ENCODE measurements around the gene DPEP1.
"Not testable (repeated sequence)": the region's sequence is repeated elsewhere in the genome, so short reads cannot be mapped to it uniquely, and the experiment has no call there.

The DPEP1 gene

GRCh38 chr16:89586853-89587252, 26.6 kb upstream of the DPEP1 start:
- TF ChIP-seq MYC (IDR thresholded peaks at IDR 0.05; ENCODE audit: low read depth, low read length) (no peak), CTCF (IDR thresholded peaks at IDR 0.05; ENCODE audit: low read depth, low read length) (no peak), POLR2A (IDR thresholded peaks at IDR 0.05; ENCODE audit: extremely low read depth, insufficient read length) (no peak), MAX (IDR thresholded peaks at IDR 0.05; ENCODE audit: low read depth, low read length) (no peak)
- no peak for DNase-seq (ENCODE audit: low read depth)
- no peak overlapping the region for H3K4me3 ChIP-seq (ENCODE audit: low read depth, low read length)

GRCh38 chr16:89587676-89588075, 25.8 kb upstream of the DPEP1 start:
- not testable (repeated sequence) for DNase-seq (ENCODE audit: low read depth); H3K4me3 ChIP-seq (ENCODE audit: low read depth, low read length)

GRCh38 chr16:89588413-89589109, 24.9 kb upstream of the DPEP1 start:
- no peak overlapping the region for H3K4me3 ChIP-seq (ENCODE audit: low read depth, low read length)
- DNase-seq (ENCODE audit: low read depth) = no peak
- TF ChIP-seq MAX (IDR thresholded peaks at IDR 0.05; ENCODE audit: low read depth, low read length) (no peak), POLR2A (IDR thresholded peaks at IDR 0.05; ENCODE audit: extremely low read depth, insufficient read length) (no peak), CTCF (IDR thresholded peaks at IDR 0.05; ENCODE audit: low read depth, low read length) (no peak), MYC (IDR thresholded peaks at IDR 0.05; ENCODE audit: low read depth, low read length) (no peak)

- TF ChIP-seq POLR2A (IDR thresholded peaks at IDR 0.05; ENCODE audit: extremely low read depth, insufficient read length) (no peak), CTCF (IDR thresholded peaks at IDR 0.05; ENCODE audit: low read depth, low read length) (no peak), MYC (IDR thresholded peaks at IDR 0.05; ENCODE audit: low read depth, low read length) (no peak), MAX (IDR thresholded peaks at IDR 0.05; ENCODE audit: low read depth, low read length) (no peak)
- no peak for DNase-seq (ENCODE audit: low read depth)
- no peak overlapping the region for H3K4me3 ChIP-seq (ENCODE audit: low read depth, low read length)
These were observed 24.1 kb upstream of the DPEP1 start for GRCh38 chr16:89589241-89589926.

- no peak for TF ChIP-seq CTCF (IDR thresholded peaks at IDR 0.05; ENCODE audit: low read depth, low read length)
- TF ChIP-seq POLR2A (IDR thresholded peaks at IDR 0.05; ENCODE audit: extremely low read depth, insufficient read length) = no peak
- no peak for TF ChIP-seq MAX (IDR thresholded peaks at IDR 0.05; ENCODE audit: low read depth, low read length)
- no peak for TF ChIP-seq MYC (IDR thresholded peaks at IDR 0.05; ENCODE audit: low read depth, low read length)
- H3K4me3 ChIP-seq (ENCODE audit: low read depth, low read length) = no peak overlapping the region
- no peak for DNase-seq (ENCODE audit: low read depth)
These were observed 19.6 kb upstream of the DPEP1 start for GRCh38 chr16:89593841-89594240.

GRCh38 chr16:89595330-89596060, 17.9 kb upstream of the DPEP1 start:
- TF ChIP-seq MAX (IDR thresholded peaks at IDR 0.05; ENCODE audit: low read depth, low read length) (no peak), CTCF (IDR thresholded peaks at IDR 0.05; ENCODE audit: low read depth, low read length) (no peak), POLR2A (IDR thresholded peaks at IDR 0.05; ENCODE audit: extremely low read depth, insufficient read length) (no peak), MYC (IDR thresholded peaks at IDR 0.05; ENCODE audit: low read depth, low read length) (no peak)
- no peak overlapping the region for H3K4me3 ChIP-seq (ENCODE audit: low read depth, low read length)
- no peak for DNase-seq (ENCODE audit: low read depth)
